Astrocyte (in vitro differentiated cells and primary cell): ENCODE data around the gene AK8. TPM values are rescaled to one million over a fixed set of nuclear protein-coding genes. Genes with fewer than 3 reads are reported as not detected.
"Not testable (repeated sequence)": the region's sequence is repeated elsewhere in the genome, so short reads cannot be mapped to it uniquely, and the experiment has no call there.

ENCODE experiments used
- DNase-seq: peaks from one replicate; pipeline ENCODE4 v3.0.0-alpha.2; 2010; ENCODE audit warnings: low read depth
- FAIRE-seq: peaks from 2 replicates; lab custom pipeline; 2011; peaks lifted over from hg19 to GRCh38; lab: Jason Lieb, UNC
- H2AFZ ChIP-seq: 2 replicates; pipeline ENCODE4 v1.6.0; 2012; ENCODE audit warnings: low read depth, low read length, inconsistent platforms
- H3K27ac ChIP-seq: 2 replicates; pipeline ENCODE4 v1.5.1; 2011; ENCODE audit warnings: low read depth, low read length, inconsistent platforms
- H3K27me3 ChIP-seq: 2 replicates; pipeline ENCODE4 v1.6.0; 2011; ENCODE audit warnings: low read length, inconsistent platforms; ENCODE audit not compliant: insufficient read depth
- H3K36me3 ChIP-seq: 2 replicates; pipeline ENCODE4 v1.5.1; 2011; ENCODE audit warnings: low read length, inconsistent platforms; ENCODE audit not compliant: insufficient read depth
- H3K4me1 ChIP-seq: 2 replicates; pipeline ENCODE4 v1.5.1; 2011; ENCODE audit warnings: low read length, inconsistent platforms; ENCODE audit not compliant: insufficient read depth
- H3K4me2 ChIP-seq: 2 replicates; pipeline ENCODE4 v1.6.0; 2012; ENCODE audit warnings: low read length, inconsistent platforms
- H3K4me3 ChIP-seq: 2 replicates; pipeline ENCODE4 v1.5.1; 2011; ENCODE audit warnings: low read depth, mild to moderate bottlenecking, low read length, inconsistent platforms; ENCODE audit not compliant: insufficient read depth
- H3K79me2 ChIP-seq: 2 replicates; pipeline ENCODE4 v1.6.0; 2012; ENCODE audit warnings: mild to moderate bottlenecking, low read length, inconsistent platforms; ENCODE audit not compliant: insufficient read depth
- H3K9ac ChIP-seq: 2 replicates; pipeline ENCODE4 v1.6.0; 2012; ENCODE audit warnings: mild to moderate bottlenecking, low read length, inconsistent platforms
- H3K9me3 ChIP-seq: 2 replicates; pipeline ENCODE4 v1.5.1; 2012; ENCODE audit warnings: low read depth, mild to moderate bottlenecking, low read length, inconsistent platforms; ENCODE audit not compliant: insufficient read depth
- H4K20me1 ChIP-seq: 2 replicates; pipeline ENCODE4 v1.6.0; 2012; ENCODE audit warnings: low read length, inconsistent platforms; ENCODE audit not compliant: insufficient read depth
- H3K27ac Mint-ChIP-seq: one replicate; pipeline ENCODE4 v1.8.0; 2021; ENCODE audit warnings: mild to moderate bottlenecking, mixed read lengths; ENCODE audit not compliant: unreplicated experiment
- H3K27me3 Mint-ChIP-seq: one replicate; pipeline ENCODE4 v1.8.0; 2021; ENCODE audit warnings: low read depth, mixed read lengths; ENCODE audit not compliant: unreplicated experiment
- H3K36me3 Mint-ChIP-seq: one replicate; pipeline ENCODE4 v1.8.0; 2021; ENCODE audit warnings: low read depth, mixed read lengths; ENCODE audit not compliant: unreplicated experiment
- H3K4me1 Mint-ChIP-seq: one replicate; pipeline ENCODE4 v1.8.0; 2021; ENCODE audit warnings: low read depth, mixed read lengths; ENCODE audit not compliant: unreplicated experiment
- H3K4me3 Mint-ChIP-seq: one replicate; pipeline ENCODE4 v1.8.0; 2021; ENCODE audit warnings: mild to moderate bottlenecking, moderate library complexity, mixed read lengths; ENCODE audit not compliant: unreplicated experiment
- H3K9me3 Mint-ChIP-seq: one replicate; pipeline ENCODE4 v1.8.0; 2021; ENCODE audit warnings: mild to moderate bottlenecking, mixed read lengths; ENCODE audit not compliant: unreplicated experiment
- CTCF ChIP-seq: IDR thresholded peaks from 2 replicates; pipeline ENCODE4 v1.5.1; 2011; ENCODE audit warnings: low read depth, mild to moderate bottlenecking, inconsistent platforms, low read length, moderate library complexity; ENCODE audit not compliant: insufficient read depth
- EZH2 ChIP-seq: IDR thresholded peaks from 2 replicates; pipeline ENCODE4 v1.6.1; 2012; ENCODE audit warnings: mild to moderate bottlenecking, low read length, inconsistent platforms; ENCODE audit not compliant: insufficient read depth
- total RNA-seq: library from RNA; stranded (reverse); gene quantifications from 2 replicates; pipeline ENCODE4 v1.2.1, GENCODE V29; 2021

The AK8 gene
- total RNA-seq, 1 donor from 2014 or later, result 0.27 TPM

GRCh38 chr9:132773764-132774339, 104.2 kb downstream of the AK8 start:
- no peak for DNase-seq
- no peaks in the 10 kb centered on the region for H3K27me3 ChIP-seq

GRCh38 chr9:132773093-132773492, 105.0 kb downstream of the AK8 start:
- DNase-seq (no peak), FAIRE-seq (no peak)
- no peaks in the 10 kb centered on the region for H3K36me3 ChIP-seq
- H3K9ac ChIP-seq, result no peak overlapping the region
- no peaks in the 10 kb centered on the region for H3K27me3 ChIP-seq
- Mint-ChIP-seq H3K4me3 (no peak overlapping the region), H3K9me3 (peaks cover 15% of the 10 kb centered on the region), H3K27me3 (no peaks in the 10 kb centered on the region), H3K36me3 (peaks cover 9% of the 10 kb centered on the region), H3K27ac (no peak overlapping the region), H3K4me1 (no peaks in the 10 kb centered on the region)
- no peaks in the 10 kb centered on the region for H3K79me2 ChIP-seq
- peaks cover 10% of the 10 kb centered on the region for H3K4me1 ChIP-seq
- H2AFZ ChIP-seq, result no peak overlapping the region
- no peak overlapping the region for H3K27ac ChIP-seq
- H3K4me2 ChIP-seq, result no peak overlapping the region
- H4K20me1 ChIP-seq, result no peaks in the 10 kb centered on the region
- no peaks in the 10 kb centered on the region for H3K9me3 ChIP-seq
- no peak overlapping the region for H3K4me3 ChIP-seq
- TF ChIP-seq EZH2 (no peak), CTCF (no peak)

More at GRCh38 chr9:132773764-132774339, 104.2 kb downstream of the AK8 start:
- Histone ChIP-seq H3K27ac (no peak overlapping the region), H3K4me2 (no peak overlapping the region), H3K9ac (no peak overlapping the region), H3K4me3 (no peak overlapping the region), H3K79me2 (no peaks in the 10 kb centered on the region), H2AFZ (no peak overlapping the region), H4K20me1 (no peaks in the 10 kb centered on the region), H3K4me1 (peaks cover 10% of the 10 kb centered on the region), H3K36me3 (no peaks in the 10 kb centered on the region), H3K9me3 (no peaks in the 10 kb centered on the region)
- Mint-ChIP-seq H3K4me1 (no peaks in the 10 kb centered on the region), H3K27me3 (no peaks in the 10 kb centered on the region), H3K9me3 (peaks cover 15% of the 10 kb centered on the region), H3K36me3 (peaks cover 9% of the 10 kb centered on the region), H3K27ac (no peak overlapping the region), H3K4me3 (no peak overlapping the region)
- FAIRE-seq, result no peak
- TF ChIP-seq CTCF, result no peak
- no peak for TF ChIP-seq EZH2

- H2AFZ ChIP-seq, H3K79me2 ChIP-seq, H3K27ac Mint-ChIP-seq, DNase-seq, H3K4me3 Mint-ChIP-seq, FAIRE-seq, H3K4me1 Mint-ChIP-seq, H3K27me3 Mint-ChIP-seq, H3K4me3 ChIP-seq, H3K27ac ChIP-seq, H4K20me1 ChIP-seq, H3K9ac ChIP-seq, H3K9me3 ChIP-seq, H3K36me3 Mint-ChIP-seq, H3K36me3 ChIP-seq, H3K4me2 ChIP-seq, H3K27me3 ChIP-seq: not testable (repeated sequence)
- peaks cover 15% of the 10 kb centered on the region for H3K9me3 Mint-ChIP-seq
- H3K4me1 ChIP-seq, result peaks cover 10% of the 10 kb centered on the region
These were observed 106.3 kb downstream of the AK8 start for GRCh38 chr9:132771752-132772151.
